ENCODE results near the gene TRPM3. TPM values are rescaled to one million over a fixed set of nuclear protein-coding genes. Genes with fewer than 3 reads are reported as not detected.

Gene TRPM3
- polyA plus RNA-seq, 3 donors = not detected

- H3K4me1 Mint-ChIP-seq = no peaks in the 10 kb centered on the region
- no peak for TF ChIP-seq CTCF (IDR thresholded peaks at IDR 0.05)
- Histone ChIP-seq H3K9ac (ENCODE audit: insufficient read depth, low read length, poor library complexity, severe bottlenecking) (no peak overlapping the region), H4K20me1 (ENCODE audit: insufficient read depth, low read length) (no peaks in the 10 kb centered on the region), H2AFZ (ENCODE audit: insufficient read depth, low read depth, low read length, poor library complexity, severe bottlenecking) (no peak overlapping the region), H3K9me3 (replicated peaks in 1 of 2; ENCODE audit: control insufficient read depth in 1 of 2, insufficient read depth in 1 of 2, low read length in 2 of 2) (no peaks in the 10 kb centered on the region), H3K36me3 (replicated peaks in 1 of 2; ENCODE audit: control insufficient read depth in 1 of 2, insufficient read depth in 2 of 2, low read length in 2 of 2) (no peaks in the 10 kb centered on the region), H3K79me2 (ENCODE audit: insufficient read depth, low read length) (no peaks in the 10 kb centered on the region), H3K4me2 (replicated peaks; ENCODE audit: extremely low read depth, low read length, poor library complexity, severe bottlenecking) (no peak overlapping the region), H3K4me3 (replicated peaks in 1 of 3; ENCODE audit: low read depth in 2 of 3, low read length in 3 of 3) (no peak overlapping the region), H3K27ac (ENCODE audit: low read depth in 1 of 2, low read length in 2 of 2) (no peak overlapping the region), H3K4me1 (ENCODE audit: control insufficient read depth in 1 of 2, insufficient read depth in 2 of 2, low read length in 2 of 2) (no peaks in the 10 kb centered on the region), H3K27me3 (ENCODE audit: control insufficient read depth in 2 of 2, insufficient read depth in 2 of 2, low read length in 2 of 2) (no peaks in the 10 kb centered on the region)
- DNase-seq = no peak
- peaks cover 0 to 1% (median 0%) of the 10 kb centered on the region in 3 donors for H3K27me3 Mint-ChIP-seq (ENCODE audit: low read depth in 3 of 3)
- intact Hi-C loops (cut with micrococcal nuclease) = loop anchor here in 1 of 2 donors (10.0 kb wide), 1 partner anchor 46 kb away; no protein-coding TSS in a partner anchor
- WGBS (ENCODE audit: insufficient coverage) = 100% methylated on average over 1 of the region's 1 CpG
- peak overlapping the region in 1 of 7 donors; percentile 50 for H3K27ac Mint-ChIP-seq
- no peaks in the 10 kb centered on the region for H3K36me3 Mint-ChIP-seq
- H3K9me3 Mint-ChIP-seq = peaks cover 0 to 2% (median 0%) of the 10 kb centered on the region in 7 donors
- no peak overlapping the region for H3K4me3 Mint-ChIP-seq
Measured at GRCh38 chr9:70539001-70539400, 582.4 kb downstream of the TRPM3 start.

GRCh38 chr9:70537084-70537483, 584.3 kb downstream of the TRPM3 start:
- intact Hi-C loops (cut with micrococcal nuclease) = loop anchor here in 1 of 2 donors (10.0 kb wide), 1 partner anchor 48 kb away; no protein-coding TSS in a partner anchor
- Mint-ChIP-seq H3K4me1 (no peaks in the 10 kb centered on the region), H3K27ac (no peak overlapping the region), H3K9me3 (peaks cover 0 to 2% (median 0%) of the 10 kb centered on the region in 7 donors), H3K4me3 (no peak overlapping the region), H3K36me3 (no peaks in the 10 kb centered on the region), H3K27me3 (ENCODE audit: low read depth in 3 of 3) (peaks cover 0 to 1% (median 0%) of the 10 kb centered on the region in 3 donors)
- H3K9ac ChIP-seq (ENCODE audit: insufficient read depth, low read length, poor library complexity, severe bottlenecking) = no peak overlapping the region
- H3K4me3 ChIP-seq (replicated peaks in 1 of 3; ENCODE audit: low read depth in 2 of 3, low read length in 3 of 3) = no peak overlapping the region
- no peak for TF ChIP-seq CTCF (IDR thresholded peaks at IDR 0.05)
- no peaks in the 10 kb centered on the region for H4K20me1 ChIP-seq (ENCODE audit: insufficient read depth, low read length)
- H3K9me3 ChIP-seq (replicated peaks in 1 of 2; ENCODE audit: control insufficient read depth in 1 of 2, insufficient read depth in 1 of 2, low read length in 2 of 2) = no peaks in the 10 kb centered on the region
- no peaks in the 10 kb centered on the region for H3K36me3 ChIP-seq (replicated peaks in 1 of 2; ENCODE audit: control insufficient read depth in 1 of 2, insufficient read depth in 2 of 2, low read length in 2 of 2)
- no peak for DNase-seq
- H3K79me2 ChIP-seq (ENCODE audit: insufficient read depth, low read length) = no peaks in the 10 kb centered on the region
- H3K27ac ChIP-seq (ENCODE audit: low read depth in 1 of 2, low read length in 2 of 2) = no peak overlapping the region
- no peak overlapping the region for H2AFZ ChIP-seq (ENCODE audit: insufficient read depth, low read depth, low read length, poor library complexity, severe bottlenecking)
- no peaks in the 10 kb centered on the region for H3K27me3 ChIP-seq (ENCODE audit: control insufficient read depth in 2 of 2, insufficient read depth in 2 of 2, low read length in 2 of 2)
- 97% methylated on average over 20 of the region's 21 CpGs for WGBS (ENCODE audit: insufficient coverage)
- H3K4me1 ChIP-seq (ENCODE audit: control insufficient read depth in 1 of 2, insufficient read depth in 2 of 2, low read length in 2 of 2) = no peaks in the 10 kb centered on the region
- no peak overlapping the region for H3K4me2 ChIP-seq (replicated peaks; ENCODE audit: extremely low read depth, low read length, poor library complexity, severe bottlenecking)

Measured in CD14-positive monocyte (primary cell).